GM23338 (cell line): ENCODE results near the gene TESK2. TPM values are rescaled to one million over a fixed set of nuclear protein-coding genes. Genes with fewer than 3 reads are reported as not detected.

ENCODE experiments used
- ATAC-seq: fragments of 200-7000 bp; cut with Tn5 transposase; 3 replicates; pipeline ENCODE4 v1.9.1; 2020
- DNase-seq: peaks from one replicate; pipeline ENCODE4 v3.0.0-alpha.2; 2015; ENCODE audit warnings: low spot score
- H2AFZ ChIP-seq: fragments of 200-600 bp; sonication (generic); 2 replicates; pipeline ENCODE4 v1.8.0; 2016; ENCODE audit warnings: antibody characterized with exemption, mild to moderate bottlenecking, moderate library complexity
- H3F3A ChIP-seq: fragments of 200-600 bp; sonication (generic); replicated peaks from 2 replicates; pipeline ENCODE4 v1.8.0; 2017; ENCODE audit warnings: antibody characterized with exemption, mixed run types, low read depth
- H3K27ac ChIP-seq: fragments of 200-600 bp; sonication (generic); 2 replicates; pipeline ENCODE4 v1.6.1; 2016; ENCODE audit warnings: low read depth
- H3K27me3 ChIP-seq: fragments of 200-600 bp; sonication (generic); 2 replicates; pipeline ENCODE4 v1.8.0; 2016; ENCODE audit warnings: mild to moderate bottlenecking, mixed run types, moderate library complexity; ENCODE audit not compliant: insufficient read depth
- H3K36me3 ChIP-seq: fragments of 200-600 bp; sonication (generic); 2 replicates; pipeline ENCODE4 v1.8.0; 2016; ENCODE audit warnings: mild to moderate bottlenecking; ENCODE audit not compliant: insufficient read depth
- H3K4me1 ChIP-seq: fragments of 200-600 bp; sonication (generic); 2 replicates; pipeline ENCODE4 v1.8.0; 2016; ENCODE audit warnings: mild to moderate bottlenecking, moderate library complexity; ENCODE audit not compliant: insufficient read depth
- H3K4me2 ChIP-seq: fragments of 200-600 bp; sonication (generic); 2 replicates; pipeline ENCODE4 v1.7.1; 2017; ENCODE audit warnings: mixed run types
- H3K4me3 ChIP-seq: fragments of 200-600 bp; sonication (generic); 2 replicates; pipeline ENCODE4 v1.6.1; 2016; ENCODE audit warnings: mixed run types
- H3K79me2 ChIP-seq: fragments of 200-600 bp; sonication (generic); replicated peaks from 2 replicates; pipeline ENCODE4 v1.8.0; 2017; ENCODE audit warnings: mild to moderate bottlenecking; ENCODE audit not compliant: insufficient read depth
- H3K9me2 ChIP-seq: fragments of 200-600 bp; sonication (generic); 2 replicates; pipeline ENCODE4 v1.8.0; 2017; ENCODE audit not compliant: insufficient read depth
- H4K20me1 ChIP-seq: fragments of 200-600 bp; sonication (generic); replicated peaks from 2 replicates; pipeline ENCODE4 v1.8.0; 2017; ENCODE audit warnings: mild to moderate bottlenecking; ENCODE audit not compliant: insufficient read depth
- H3K27ac Mint-ChIP-seq: 2 replicates; pipeline ENCODE4 v1.8.0; 2020; ENCODE audit warnings: inconsistent platforms, mild to moderate bottlenecking, moderate library complexity, mixed read lengths
- H3K27me3 Mint-ChIP-seq: 3 replicates; pipeline ENCODE4 v1.8.0; 2022; ENCODE audit warnings: low read depth, mild to moderate bottlenecking, moderate library complexity, mixed read lengths, inconsistent platforms; ENCODE audit not compliant: insufficient read depth, poor library complexity
- H3K36me3 Mint-ChIP-seq: 3 replicates; pipeline ENCODE4 v1.8.0; 2021; ENCODE audit warnings: low read depth, mild to moderate bottlenecking, inconsistent platforms, moderate library complexity, mixed read lengths
- H3K4me1 Mint-ChIP-seq: 3 replicates; pipeline ENCODE4 v1.8.0; 2020; ENCODE audit warnings: mild to moderate bottlenecking, inconsistent platforms, mixed read lengths
- H3K4me3 Mint-ChIP-seq: 3 replicates; pipeline ENCODE4 v1.8.0; 2021; ENCODE audit warnings: moderate library complexity, mild to moderate bottlenecking, inconsistent platforms, mixed read lengths
- H3K9me3 Mint-ChIP-seq: 3 replicates; pipeline ENCODE4 v1.8.0; 2020; ENCODE audit warnings: moderate library complexity, mild to moderate bottlenecking, inconsistent platforms, mixed read lengths
- CREB1 ChIP-seq: fragments of 250-450 bp; sonication (Bioruptor Pico); IDR thresholded peaks from 2 replicates; pipeline ENCODE4 v1.5.0; 2020; ENCODE audit warnings: low read depth, mild to moderate bottlenecking, moderate library complexity
- EZH2 ChIP-seq: fragments of 200-600 bp; sonication (generic); IDR thresholded peaks from one replicate; pipeline ENCODE4 v1.8.0; 2017; ENCODE audit warnings: antibody characterized with exemption, mild to moderate bottlenecking, low read depth; ENCODE audit not compliant: unreplicated experiment
- EZH2phosphoT487 ChIP-seq: fragments of 200-600 bp; sonication (generic); IDR thresholded peaks from one replicate; pipeline ENCODE4 v1.8.1; 2018; ENCODE audit warnings: antibody characterized with exemption; ENCODE audit not compliant: unreplicated experiment
- JUNB ChIP-seq: IDR thresholded peaks from one replicate; pipeline ENCODE4 v1.6.1; 2016; ENCODE audit warnings: antibody characterized with exemption; ENCODE audit not compliant: unreplicated experiment
- NANOG ChIP-seq: IDR thresholded peaks from 2 replicates; pipeline ENCODE4 v1.6.1; 2016; ENCODE audit warnings: antibody characterized with exemption, borderline replicate concordance
- POLR2AphosphoS5 ChIP-seq: IDR thresholded peaks from 2 replicates; pipeline ENCODE4 v1.6.1; 2016; ENCODE audit warnings: antibody characterized with exemption, low read depth
- STAT1 ChIP-seq: IDR thresholded peaks from one replicate; pipeline ENCODE4 v1.6.1; 2016; ENCODE audit warnings: antibody characterized with exemption; ENCODE audit not compliant: unreplicated experiment
- ZNF114 ChIP-seq: fragments of 250-450 bp; sonication (Bioruptor Pico); IDR thresholded peaks from 2 replicates; pipeline ENCODE4 v1.5.0; 2020; ENCODE audit warnings: mild to moderate bottlenecking, moderate library complexity
- ZNF331 ChIP-seq: fragments of 250-450 bp; sonication (Bioruptor Pico); IDR thresholded peaks from 2 replicates; pipeline ENCODE4 v1.5.0; 2020; ENCODE audit warnings: low read depth, mild to moderate bottlenecking, moderate library complexity
- polyA plus RNA-seq: library from polyadenylated mRNA; unstranded; fragments of >200 nt; fragmentation: Nextera tagmentation; extraction: Ambion mirVana; gene quantifications from 2 replicates; pipeline ENCODE4 v1.2.1, GENCODE V29; 2016
- total RNA-seq: library from RNA; depleted of rRNA; stranded (reverse); fragments of >200 nt; shearing (Covaris generic); gene quantifications from 2 replicates; pipeline ENCODE4 v1.2.3, GENCODE V29; 2014
- TF ChIP-seq, protein P1 (sequence below), 2 experiments: fragments of 200-600 bp in 1 of 2; sonication (generic) in 1 of 2; conservative IDR thresholded peaks; 2 replicates each; pipeline versions ENCODE4 v1.5.1 to v1.6.1; 2016 to 2017; ENCODE audit warnings: antibody characterized with exemption in 2 of 2, low read depth in 2 of 2, mild to moderate bottlenecking in 2 of 2, moderate library complexity in 1 of 2
- TF ChIP-seq, protein P2 (sequence below): IDR thresholded peaks from one replicate; pipeline ENCODE4 v1.6.1; 2018; ENCODE audit warnings: antibody characterized with exemption; ENCODE audit not compliant: unreplicated experiment
- TF ChIP-seq, protein P3 (sequence below): fragments of 250-450 bp; sonication (Bioruptor Pico); IDR thresholded peaks from 2 replicates; pipeline ENCODE4 v1.5.0; 2020; ENCODE audit warnings: mild to moderate bottlenecking, moderate library complexity
- TF ChIP-seq, protein P4 (sequence below): IDR thresholded peaks from 2 replicates; pipeline ENCODE4 v1.6.1; 2016; ENCODE audit warnings: antibody characterized with exemption

The TESK2 gene
- total and polyA plus RNA-seq, 2 experiments from 2014 or later = 5.2 to 14.0 TPM

DNA sequence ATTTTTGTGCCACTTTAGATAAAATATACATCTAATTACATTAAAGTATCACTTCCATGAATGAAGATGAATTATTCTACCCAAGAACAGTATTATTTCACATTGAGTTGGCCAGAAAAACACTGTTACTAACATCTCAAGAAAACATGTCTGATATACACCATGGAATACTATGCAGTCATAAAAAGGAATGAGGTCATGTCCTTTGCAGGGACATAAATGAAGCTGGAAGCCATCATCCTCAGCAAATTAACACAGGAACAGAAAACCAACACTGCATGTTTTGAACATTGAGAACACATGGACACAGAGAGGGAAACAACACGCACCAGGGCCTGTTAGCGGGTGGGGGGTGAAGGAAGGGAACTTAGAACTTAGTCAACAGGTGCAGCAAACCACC, 69.0 kb downstream of the TESK2 start:
- Histone ChIP-seq H3K79me2 (no peaks in the 10 kb centered on the region), H3K27ac (no peak overlapping the region), H2AFZ (no peak overlapping the region), H3F3A (no peaks in the 10 kb centered on the region), H3K9me2 (0 out of 2 replicates have a peak, but pooled peaks cover 2% of the 10 kb centered on the region), H3K27me3 (no peaks in the 10 kb centered on the region), H3K4me1 (no peaks in the 10 kb centered on the region), H3K4me2 (no peak overlapping the region), H4K20me1 (0 out of 2 replicates have a peak, but pooled peaks cover 3% of the 10 kb centered on the region), H3K4me3 (no peak overlapping the region), H3K36me3 (no peaks in the 10 kb centered on the region)
- no peaks in the 10 kb centered on the region for H3K4me1 Mint-ChIP-seq
- H3K27me3 Mint-ChIP-seq = peaks cover 4% of the 10 kb centered on the region
- ATAC-seq (no peak), DNase-seq (no peak)
- H3K9me3 Mint-ChIP-seq = peaks cover 3% of the 10 kb centered on the region; the same call in 1 of the 3 replicates
- peaks cover 3% of the 10 kb centered on the region for H3K36me3 Mint-ChIP-seq
- TF ChIP-seq ZNF331 (CRISPR knock-in tag) (no peak), JUNB (no peak), POLR2AphosphoS5 (no peak), CREB1 (CRISPR knock-in tag) (no peak), STAT1 (no peak), EZH2phosphoT487 (no peak), EZH2 (no peak), NANOG (no peak), ZNF114 (CRISPR knock-in tag) (no peak)
- TF ChIP-seq, protein P1, sequence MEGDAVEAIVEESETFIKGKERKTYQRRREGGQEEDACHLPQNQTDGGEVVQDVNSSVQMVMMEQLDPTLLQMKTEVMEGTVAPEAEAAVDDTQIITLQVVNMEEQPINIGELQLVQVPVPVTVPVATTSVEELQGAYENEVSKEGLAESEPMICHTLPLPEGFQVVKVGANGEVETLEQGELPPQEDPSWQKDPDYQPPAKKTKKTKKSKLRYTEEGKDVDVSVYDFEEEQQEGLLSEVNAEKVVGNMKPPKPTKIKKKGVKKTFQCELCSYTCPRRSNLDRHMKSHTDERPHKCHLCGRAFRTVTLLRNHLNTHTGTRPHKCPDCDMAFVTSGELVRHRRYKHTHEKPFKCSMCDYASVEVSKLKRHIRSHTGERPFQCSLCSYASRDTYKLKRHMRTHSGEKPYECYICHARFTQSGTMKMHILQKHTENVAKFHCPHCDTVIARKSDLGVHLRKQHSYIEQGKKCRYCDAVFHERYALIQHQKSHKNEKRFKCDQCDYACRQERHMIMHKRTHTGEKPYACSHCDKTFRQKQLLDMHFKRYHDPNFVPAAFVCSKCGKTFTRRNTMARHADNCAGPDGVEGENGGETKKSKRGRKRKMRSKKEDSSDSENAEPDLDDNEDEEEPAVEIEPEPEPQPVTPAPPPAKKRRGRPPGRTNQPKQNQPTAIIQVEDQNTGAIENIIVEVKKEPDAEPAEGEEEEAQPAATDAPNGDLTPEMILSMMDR (conservative IDR thresholded peaks at IDR 0.05; ENCODE audit: low read depth in 2 of 2) = no peak
- TF ChIP-seq, protein P2, sequence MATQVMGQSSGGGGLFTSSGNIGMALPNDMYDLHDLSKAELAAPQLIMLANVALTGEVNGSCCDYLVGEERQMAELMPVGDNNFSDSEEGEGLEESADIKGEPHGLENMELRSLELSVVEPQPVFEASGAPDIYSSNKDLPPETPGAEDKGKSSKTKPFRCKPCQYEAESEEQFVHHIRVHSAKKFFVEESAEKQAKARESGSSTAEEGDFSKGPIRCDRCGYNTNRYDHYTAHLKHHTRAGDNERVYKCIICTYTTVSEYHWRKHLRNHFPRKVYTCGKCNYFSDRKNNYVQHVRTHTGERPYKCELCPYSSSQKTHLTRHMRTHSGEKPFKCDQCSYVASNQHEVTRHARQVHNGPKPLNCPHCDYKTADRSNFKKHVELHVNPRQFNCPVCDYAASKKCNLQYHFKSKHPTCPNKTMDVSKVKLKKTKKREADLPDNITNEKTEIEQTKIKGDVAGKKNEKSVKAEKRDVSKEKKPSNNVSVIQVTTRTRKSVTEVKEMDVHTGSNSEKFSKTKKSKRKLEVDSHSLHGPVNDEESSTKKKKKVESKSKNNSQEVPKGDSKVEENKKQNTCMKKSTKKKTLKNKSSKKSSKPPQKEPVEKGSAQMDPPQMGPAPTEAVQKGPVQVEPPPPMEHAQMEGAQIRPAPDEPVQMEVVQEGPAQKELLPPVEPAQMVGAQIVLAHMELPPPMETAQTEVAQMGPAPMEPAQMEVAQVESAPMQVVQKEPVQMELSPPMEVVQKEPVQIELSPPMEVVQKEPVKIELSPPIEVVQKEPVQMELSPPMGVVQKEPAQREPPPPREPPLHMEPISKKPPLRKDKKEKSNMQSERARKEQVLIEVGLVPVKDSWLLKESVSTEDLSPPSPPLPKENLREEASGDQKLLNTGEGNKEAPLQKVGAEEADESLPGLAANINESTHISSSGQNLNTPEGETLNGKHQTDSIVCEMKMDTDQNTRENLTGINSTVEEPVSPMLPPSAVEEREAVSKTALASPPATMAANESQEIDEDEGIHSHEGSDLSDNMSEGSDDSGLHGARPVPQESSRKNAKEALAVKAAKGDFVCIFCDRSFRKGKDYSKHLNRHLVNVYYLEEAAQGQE = no peak
- TF ChIP-seq, protein P3, sequence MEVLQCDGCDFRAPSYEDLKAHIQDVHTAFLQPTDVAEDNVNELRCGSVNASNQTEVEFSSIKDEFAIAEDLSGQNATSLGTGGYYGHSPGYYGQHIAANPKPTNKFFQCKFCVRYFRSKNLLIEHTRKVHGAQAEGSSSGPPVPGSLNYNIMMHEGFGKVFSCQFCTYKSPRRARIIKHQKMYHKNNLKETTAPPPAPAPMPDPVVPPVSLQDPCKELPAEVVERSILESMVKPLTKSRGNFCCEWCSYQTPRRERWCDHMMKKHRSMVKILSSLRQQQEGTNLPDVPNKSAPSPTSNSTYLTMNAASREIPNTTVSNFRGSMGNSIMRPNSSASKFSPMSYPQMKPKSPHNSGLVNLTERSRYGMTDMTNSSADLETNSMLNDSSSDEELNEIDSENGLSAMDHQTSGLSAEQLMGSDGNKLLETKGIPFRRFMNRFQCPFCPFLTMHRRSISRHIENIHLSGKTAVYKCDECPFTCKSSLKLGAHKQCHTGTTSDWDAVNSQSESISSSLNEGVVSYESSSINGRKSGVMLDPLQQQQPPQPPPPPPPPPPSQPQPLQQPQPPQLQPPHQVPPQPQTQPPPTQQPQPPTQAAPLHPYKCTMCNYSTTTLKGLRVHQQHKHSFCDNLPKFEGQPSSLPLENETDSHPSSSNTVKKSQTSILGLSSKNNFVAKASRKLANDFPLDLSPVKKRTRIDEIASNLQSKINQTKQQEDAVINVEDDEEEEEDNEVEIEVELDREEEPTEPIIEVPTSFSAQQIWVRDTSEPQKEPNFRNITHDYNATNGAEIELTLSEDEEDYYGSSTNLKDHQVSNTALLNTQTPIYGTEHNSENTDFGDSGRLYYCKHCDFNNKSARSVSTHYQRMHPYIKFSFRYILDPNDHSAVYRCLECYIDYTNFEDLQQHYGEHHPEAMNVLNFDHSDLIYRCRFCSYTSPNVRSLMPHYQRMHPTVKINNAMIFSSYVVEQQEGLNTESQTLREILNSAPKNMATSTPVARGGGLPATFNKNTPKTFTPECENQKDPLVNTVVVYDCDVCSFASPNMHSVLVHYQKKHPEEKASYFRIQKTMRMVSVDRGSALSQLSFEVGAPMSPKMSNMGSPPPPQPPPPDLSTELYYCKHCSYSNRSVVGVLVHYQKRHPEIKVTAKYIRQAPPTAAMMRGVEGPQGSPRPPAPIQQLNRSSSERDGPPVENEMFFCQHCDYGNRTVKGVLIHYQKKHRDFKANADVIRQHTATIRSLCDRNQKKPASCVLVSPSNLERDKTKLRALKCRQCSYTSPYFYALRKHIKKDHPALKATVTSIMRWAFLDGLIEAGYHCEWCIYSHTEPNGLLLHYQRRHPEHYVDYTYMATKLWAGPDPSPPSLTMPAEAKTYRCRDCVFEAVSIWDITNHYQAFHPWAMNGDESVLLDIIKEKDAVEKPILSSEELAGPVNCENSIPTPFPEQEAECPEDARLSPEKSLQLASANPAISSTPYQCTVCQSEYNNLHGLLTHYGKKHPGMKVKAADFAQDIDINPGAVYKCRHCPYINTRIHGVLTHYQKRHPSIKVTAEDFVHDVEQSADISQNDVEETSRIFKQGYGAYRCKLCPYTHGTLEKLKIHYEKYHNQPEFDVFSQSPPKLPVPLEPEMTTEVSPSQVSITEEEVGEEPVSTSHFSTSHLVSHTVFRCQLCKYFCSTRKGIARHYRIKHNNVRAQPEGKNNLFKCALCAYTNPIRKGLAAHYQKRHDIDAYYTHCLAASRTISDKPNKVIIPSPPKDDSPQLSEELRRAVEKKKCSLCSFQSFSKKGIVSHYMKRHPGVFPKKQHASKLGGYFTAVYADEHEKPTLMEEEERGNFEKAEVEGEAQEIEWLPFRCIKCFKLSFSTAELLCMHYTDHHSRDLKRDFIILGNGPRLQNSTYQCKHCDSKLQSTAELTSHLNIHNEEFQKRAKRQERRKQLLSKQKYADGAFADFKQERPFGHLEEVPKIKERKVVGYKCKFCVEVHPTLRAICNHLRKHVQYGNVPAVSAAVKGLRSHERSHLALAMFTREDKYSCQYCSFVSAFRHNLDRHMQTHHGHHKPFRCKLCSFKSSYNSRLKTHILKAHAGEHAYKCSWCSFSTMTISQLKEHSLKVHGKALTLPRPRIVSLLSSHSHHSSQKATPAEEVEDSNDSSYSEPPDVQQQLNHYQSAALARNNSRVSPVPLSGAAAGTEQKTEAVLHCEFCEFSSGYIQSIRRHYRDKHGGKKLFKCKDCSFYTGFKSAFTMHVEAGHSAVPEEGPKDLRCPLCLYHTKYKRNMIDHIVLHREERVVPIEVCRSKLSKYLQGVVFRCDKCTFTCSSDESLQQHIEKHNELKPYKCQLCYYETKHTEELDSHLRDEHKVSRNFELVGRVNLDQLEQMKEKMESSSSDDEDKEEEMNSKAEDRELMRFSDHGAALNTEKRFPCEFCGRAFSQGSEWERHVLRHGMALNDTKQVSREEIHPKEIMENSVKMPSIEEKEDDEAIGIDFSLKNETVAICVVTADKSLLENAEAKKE (CRISPR knock-in tag) = no peak
- TF ChIP-seq, protein P4, sequence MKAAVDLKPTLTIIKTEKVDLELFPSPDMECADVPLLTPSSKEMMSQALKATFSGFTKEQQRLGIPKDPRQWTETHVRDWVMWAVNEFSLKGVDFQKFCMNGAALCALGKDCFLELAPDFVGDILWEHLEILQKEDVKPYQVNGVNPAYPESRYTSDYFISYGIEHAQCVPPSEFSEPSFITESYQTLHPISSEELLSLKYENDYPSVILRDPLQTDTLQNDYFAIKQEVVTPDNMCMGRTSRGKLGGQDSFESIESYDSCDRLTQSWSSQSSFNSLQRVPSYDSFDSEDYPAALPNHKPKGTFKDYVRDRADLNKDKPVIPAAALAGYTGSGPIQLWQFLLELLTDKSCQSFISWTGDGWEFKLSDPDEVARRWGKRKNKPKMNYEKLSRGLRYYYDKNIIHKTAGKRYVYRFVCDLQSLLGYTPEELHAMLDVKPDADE = no peak
- no peak overlapping the region for H3K4me3 Mint-ChIP-seq
- H3K27ac Mint-ChIP-seq = no peak overlapping the region
